BJ (cell line): ENCODE measurements around the gene HGFAC. TPM values are rescaled to one million over a fixed set of nuclear protein-coding genes. Genes with fewer than 3 reads are reported as not detected.
A peak's percentile ranks its signal among the peaks of the same experiment; 100 is the strongest.

Experiments used
- CTCF ChIA-PET: fragments of 350-600 bp; formaldehyde crosslinking; extraction: SDS; loops from one replicate; lab custom pipeline; 2021; ENCODE audit warnings: antibody characterized with exemption, inconsistent platforms; lab: Yijun Ruan, JAX
- POLR2A ChIA-PET: fragments of 300-600 bp; sonication (Branson Sonifier 250); formaldehyde crosslinking; extraction: SDS; loops from one replicate; lab custom pipeline; 2021; ENCODE audit warnings: antibody characterized with exemption; lab: Charles Lee
- DNase-seq: peaks from one replicate; pipeline ENCODE4 v3.0.0-alpha.2; 2011; ENCODE audit warnings: low read depth
- H3K27me3 ChIP-seq: 2 replicates; pipeline ENCODE4 v1.6.0; 2011; ENCODE audit warnings: low read length; ENCODE audit not compliant: control insufficient read depth, insufficient read depth
- H3K36me3 ChIP-seq: 2 replicates; pipeline ENCODE4 v1.5.1; 2011; ENCODE audit warnings: low read length; ENCODE audit not compliant: control insufficient read depth, insufficient read depth
- H3K4me3 ChIP-seq: 2 replicates; pipeline ENCODE4 v1.5.1; 2011; ENCODE audit warnings: low read depth, mild to moderate bottlenecking, control low read depth, low read length
- polyA plus RNA-seq: library from polyadenylated mRNA; depleted of rRNA; stranded (reverse); fragments of >200 nt; gene quantifications from 2 replicates; pipeline ENCODE4 v1.2.3, GENCODE V29; 2011
- TF ChIP-seq, protein P1 (sequence below): IDR thresholded peaks from 2 replicates; pipeline ENCODE4 v1.5.1; 2011; ENCODE audit warnings: low read depth, mild to moderate bottlenecking, control low read depth, inconsistent platforms, low read length, moderate library complexity; ENCODE audit not compliant: insufficient read depth

HGFAC gene
- polyA plus RNA-seq, 1 experiment, result not detected

DNA sequence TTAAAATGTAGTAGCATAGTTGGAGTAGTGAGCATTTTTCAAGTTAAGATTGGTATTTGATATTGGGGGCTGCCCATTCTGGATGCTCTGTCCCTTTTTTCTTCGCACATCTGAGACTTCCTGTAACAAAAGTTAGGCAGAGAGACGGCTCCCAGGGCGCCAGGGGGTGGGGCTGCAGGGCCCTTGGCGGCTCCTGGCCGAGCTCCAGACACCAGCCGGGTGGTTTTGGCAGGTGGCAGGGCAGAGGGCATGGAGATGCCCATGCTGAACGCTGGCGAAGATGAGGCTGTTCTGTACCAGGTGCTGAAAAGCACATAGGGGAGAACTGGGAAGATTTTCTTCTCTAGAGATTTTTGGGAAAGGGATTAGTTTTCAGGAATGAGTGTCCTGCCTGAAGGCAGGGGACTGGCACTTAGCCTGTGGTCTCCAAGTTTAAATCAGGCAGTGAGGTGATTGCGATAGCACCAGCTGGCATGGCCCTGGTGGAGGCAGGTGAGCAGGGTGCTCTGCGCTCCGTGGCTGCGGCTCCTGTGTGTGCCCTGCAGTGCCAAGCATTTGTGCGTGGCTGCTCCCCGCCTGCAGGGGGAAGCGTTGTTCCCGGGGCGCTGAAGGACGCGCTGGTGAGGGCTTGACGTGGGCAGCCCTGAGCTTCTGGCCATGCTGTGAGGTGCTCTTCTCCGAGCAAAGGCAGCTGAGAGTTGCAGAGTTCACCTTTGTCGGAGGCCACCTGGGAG, 23.6 kb upstream of the HGFAC start:
- TF ChIP-seq, protein P1, sequence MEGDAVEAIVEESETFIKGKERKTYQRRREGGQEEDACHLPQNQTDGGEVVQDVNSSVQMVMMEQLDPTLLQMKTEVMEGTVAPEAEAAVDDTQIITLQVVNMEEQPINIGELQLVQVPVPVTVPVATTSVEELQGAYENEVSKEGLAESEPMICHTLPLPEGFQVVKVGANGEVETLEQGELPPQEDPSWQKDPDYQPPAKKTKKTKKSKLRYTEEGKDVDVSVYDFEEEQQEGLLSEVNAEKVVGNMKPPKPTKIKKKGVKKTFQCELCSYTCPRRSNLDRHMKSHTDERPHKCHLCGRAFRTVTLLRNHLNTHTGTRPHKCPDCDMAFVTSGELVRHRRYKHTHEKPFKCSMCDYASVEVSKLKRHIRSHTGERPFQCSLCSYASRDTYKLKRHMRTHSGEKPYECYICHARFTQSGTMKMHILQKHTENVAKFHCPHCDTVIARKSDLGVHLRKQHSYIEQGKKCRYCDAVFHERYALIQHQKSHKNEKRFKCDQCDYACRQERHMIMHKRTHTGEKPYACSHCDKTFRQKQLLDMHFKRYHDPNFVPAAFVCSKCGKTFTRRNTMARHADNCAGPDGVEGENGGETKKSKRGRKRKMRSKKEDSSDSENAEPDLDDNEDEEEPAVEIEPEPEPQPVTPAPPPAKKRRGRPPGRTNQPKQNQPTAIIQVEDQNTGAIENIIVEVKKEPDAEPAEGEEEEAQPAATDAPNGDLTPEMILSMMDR, result peak; percentile 21
- H3K27me3 ChIP-seq, result no peaks in the 10 kb centered on the region
- DNase-seq, result no peak
- ChIA-PET POLR2A (no interaction called here), CTCF (interaction anchor here (0.9 kb wide), 1 partner anchor 31 kb away, joined by 3 read pairs; no protein-coding TSS in a partner anchor)
- H3K36me3 ChIP-seq, result peaks cover 13% of the 10 kb centered on the region
- no peak overlapping the region for H3K4me3 ChIP-seq

DNA sequence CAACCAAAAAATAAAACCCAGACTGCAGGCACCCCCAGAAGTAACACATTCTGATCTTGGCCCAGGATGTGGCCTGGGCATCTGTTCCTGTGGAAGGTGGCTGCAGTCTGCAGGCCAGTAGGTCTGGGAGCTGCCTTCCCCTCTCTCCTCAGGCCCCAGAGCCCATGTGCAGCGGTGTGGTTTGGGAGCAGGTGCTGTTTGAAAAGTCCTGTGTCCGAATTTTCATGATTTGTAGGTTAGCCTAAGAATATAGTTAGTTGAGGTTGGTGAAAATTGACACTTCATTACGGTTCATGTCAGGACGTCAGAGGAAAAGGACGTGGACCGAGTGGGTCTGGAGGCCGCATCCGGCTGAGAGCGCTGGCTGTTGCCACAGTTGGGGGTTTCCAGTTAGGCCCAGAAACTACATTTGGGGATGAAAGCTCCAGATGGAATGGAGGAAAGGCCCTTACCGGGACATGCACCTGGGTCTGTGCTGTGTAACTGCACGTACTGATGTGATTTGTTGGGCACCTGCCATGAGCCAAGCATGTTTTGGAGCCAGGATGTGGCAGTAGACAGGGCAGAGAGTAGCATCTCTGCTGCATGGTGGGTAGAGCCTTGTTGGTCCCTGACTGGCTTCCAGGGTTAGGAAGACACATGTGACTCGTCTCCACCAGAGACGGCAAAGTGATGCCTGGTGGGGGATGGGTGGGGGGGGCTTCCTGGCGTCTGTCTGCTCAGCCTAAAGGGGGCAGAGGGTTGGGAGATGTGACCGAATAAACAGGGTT, 21.7 kb upstream of the HGFAC start:
- POLR2A ChIA-PET, result no interaction called here
- CTCF ChIA-PET, result interaction anchor here (0.6 kb wide), 1 partner anchor 23 kb away, joined by 3 read pairs; no protein-coding TSS in a partner anchor

DNA sequence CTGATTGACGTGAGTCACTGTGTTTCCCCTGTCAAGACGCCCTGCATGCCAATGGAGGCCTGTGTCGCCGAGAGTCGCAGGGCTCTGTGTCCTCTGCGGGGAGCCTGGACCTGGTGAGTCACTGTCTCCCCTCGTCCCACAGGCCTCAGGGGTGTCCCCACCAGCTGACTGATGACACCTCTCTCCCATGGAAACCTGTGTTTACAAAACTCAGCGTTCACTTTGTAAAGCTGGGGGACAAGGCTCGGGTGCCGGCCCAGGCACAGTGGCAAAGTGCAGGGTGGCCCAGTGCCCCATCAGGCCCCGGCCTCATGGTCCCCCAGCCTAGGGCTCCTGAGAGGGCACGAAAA, 21.2 kb upstream of the HGFAC start:
- Histone ChIP-seq H3K36me3 (peaks cover 12% of the 10 kb centered on the region), H3K27me3 (no peaks in the 10 kb centered on the region), H3K4me3 (no peak overlapping the region)
- TF ChIP-seq, protein P1, result no peak
- ChIA-PET POLR2A (no interaction called here), CTCF (no interaction called here)
- DNase-seq, result no peak

More for the DNA sequence above, 21.7 kb upstream of the HGFAC start:
- TF ChIP-seq, protein P1, result no peak
- DNase-seq, result no peak
- H3K27me3 ChIP-seq, result no peaks in the 10 kb centered on the region
- peaks cover 13% of the 10 kb centered on the region for H3K36me3 ChIP-seq
- no peak overlapping the region for H3K4me3 ChIP-seq

DNA sequence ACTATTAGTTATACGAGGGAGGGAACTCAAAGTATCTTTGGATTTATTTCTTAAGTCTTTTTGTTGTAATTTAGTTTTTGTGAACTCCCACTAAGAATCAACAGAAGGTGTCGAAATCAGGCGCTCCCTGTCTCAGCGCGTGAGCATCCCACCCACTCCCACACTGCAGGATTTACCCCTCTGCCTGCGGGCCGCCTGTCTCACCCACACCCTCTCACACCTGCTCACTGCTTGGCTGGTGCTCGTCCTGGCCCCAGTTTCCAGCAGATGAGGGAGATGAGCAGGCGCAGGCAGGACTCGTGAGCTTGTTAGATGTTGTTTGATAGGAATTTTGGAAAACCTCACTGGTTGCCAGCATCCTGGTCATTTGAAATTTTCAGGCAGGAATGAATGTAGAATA, 20.8 kb upstream of the HGFAC start:
- POLR2A ChIA-PET, result no interaction called here
- Histone ChIP-seq H3K27me3 (no peaks in the 10 kb centered on the region), H3K4me3 (no peak overlapping the region), H3K36me3 (peaks cover 12% of the 10 kb centered on the region)
- no peak for DNase-seq
- CTCF ChIA-PET, result no interaction called here
- TF ChIP-seq, protein P1, result no peak

DNA sequence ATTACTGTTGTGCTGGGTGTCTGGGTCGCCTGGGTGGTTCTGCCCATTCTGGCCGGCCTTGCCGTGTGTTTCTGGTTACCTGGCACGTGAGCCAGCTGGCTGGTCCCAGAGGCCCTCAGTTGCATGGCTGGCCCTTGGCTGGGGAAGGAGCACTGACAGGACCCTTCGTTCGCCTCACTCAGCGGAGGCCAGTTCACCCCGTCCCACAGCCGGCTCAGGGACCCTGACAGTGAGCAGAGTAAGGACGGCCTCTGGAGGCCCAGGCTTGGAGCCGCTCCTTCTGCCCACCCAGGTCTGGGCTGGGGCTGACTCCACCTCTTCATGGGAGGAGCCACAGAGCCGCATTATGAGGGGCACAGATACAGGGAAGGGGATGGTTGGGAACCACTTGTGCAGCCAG, 20.3 kb upstream of the HGFAC start:
- CTCF ChIA-PET, result no interaction called here
- TF ChIP-seq, protein P1, result no peak
- Histone ChIP-seq H3K4me3 (no peak overlapping the region), H3K27me3 (no peaks in the 10 kb centered on the region), H3K36me3 (peaks cover 8% of the 10 kb centered on the region)
- POLR2A ChIA-PET, result no interaction called here
- DNase-seq, result no peak
